RWPE1 (cell line): ENCODE results near the gene HTRA2.

Experiments used
- CTCF ChIA-PET: fragments of 350-600 bp; sonication (Branson Sonifier 250); formaldehyde crosslinking; extraction: SDS; loops from one replicate; lab custom pipeline; 2021; lab: Yijun Ruan, JAX
- POLR2A ChIA-PET: fragments of 400-600 bp; formaldehyde crosslinking; extraction: SDS; loops from one replicate; lab custom pipeline; 2020; ENCODE audit warnings: antibody characterized with exemption; ENCODE audit not compliant: low non-redundant PET; lab: Yijun Ruan, JAX
- DNase-seq: peaks from one replicate; pipeline ENCODE4 v3.0.0; 2012; ENCODE audit warnings: low spot score
- H3K27ac ChIP-seq: fragments of 450-650 bp; 2 replicates; pipeline ENCODE4 v1.5.1; 2017
- CTCF ChIP-seq: fragments of 450-650 bp; conservative IDR thresholded peaks from 2 replicates; pipeline ENCODE4 v1.5.1; 2017; ENCODE audit warnings: low read depth, mild to moderate bottlenecking

The HTRA2 gene

DNA sequence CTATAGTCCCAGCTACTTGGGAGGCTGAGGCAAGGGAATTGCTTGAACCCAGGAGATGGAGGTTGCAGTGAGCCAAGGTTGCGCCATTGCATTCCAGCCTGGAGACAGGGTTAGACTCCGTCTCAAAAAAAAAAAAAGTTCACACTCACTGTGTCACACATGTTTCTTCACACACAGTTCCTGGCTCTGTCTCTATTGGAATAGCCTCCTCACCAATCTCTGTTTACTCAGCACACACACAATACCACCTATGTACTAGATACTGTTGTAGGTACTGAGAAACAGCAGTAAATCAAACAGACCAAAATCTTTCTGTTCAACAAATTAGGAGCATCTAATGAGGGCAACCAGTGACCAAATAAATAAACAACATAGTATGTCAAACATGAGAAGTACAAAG, 43.6 kb upstream of the HTRA2 start:
- POLR2A ChIA-PET = no interaction called here
- TF ChIP-seq CTCF = no peak
- no peak overlapping the region for H3K27ac ChIP-seq
- DNase-seq = no peak
- CTCF ChIA-PET = no interaction called here

DNA sequence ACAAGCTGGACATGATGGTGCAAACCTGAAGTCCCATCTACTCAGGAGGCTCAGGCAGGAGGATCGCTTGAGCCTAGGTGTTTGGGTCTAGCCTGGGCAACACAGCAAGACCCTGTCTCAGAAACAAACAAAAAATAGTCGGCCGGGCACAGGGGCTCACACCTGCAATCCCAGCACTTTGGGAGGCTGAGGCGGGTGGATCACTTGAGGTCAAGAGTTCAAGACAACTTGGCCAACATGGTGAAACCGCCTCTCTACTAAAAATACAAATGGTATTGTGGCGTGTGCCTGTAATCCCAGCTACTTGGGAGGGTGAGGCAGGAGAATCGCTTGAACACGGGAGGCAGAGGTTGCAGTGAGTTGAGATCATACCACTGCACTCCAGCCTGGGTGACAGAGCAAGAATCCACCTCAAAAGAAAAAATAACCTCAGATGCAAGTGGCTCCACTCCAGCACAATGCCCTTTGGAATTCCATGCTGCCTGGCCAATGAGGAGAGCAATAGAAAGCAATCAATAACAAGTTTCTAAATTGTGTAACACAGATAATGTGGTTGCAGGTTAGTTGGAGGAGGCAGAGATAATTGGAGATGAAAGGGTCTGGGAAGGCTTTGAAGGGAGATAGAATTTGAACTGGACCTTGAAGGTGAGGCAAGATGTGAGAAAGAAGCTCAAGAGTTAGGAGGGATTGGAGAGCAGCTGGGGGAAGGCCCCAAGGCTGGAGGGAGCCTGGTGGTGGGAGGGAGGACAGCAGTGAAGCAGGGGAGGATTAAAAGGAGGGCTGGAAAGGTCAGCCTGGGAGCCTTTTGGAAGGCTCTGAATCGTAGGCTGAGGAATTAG, 40.9 kb upstream of the HTRA2 start:
- H3K27ac ChIP-seq = no peak overlapping the region
- CTCF ChIA-PET = interaction anchor here (1.0 kb wide), 1 partner anchor 43 kb away, joined by 3 read pairs; no protein-coding TSS in a partner anchor
- POLR2A ChIA-PET = no interaction called here

DNA sequence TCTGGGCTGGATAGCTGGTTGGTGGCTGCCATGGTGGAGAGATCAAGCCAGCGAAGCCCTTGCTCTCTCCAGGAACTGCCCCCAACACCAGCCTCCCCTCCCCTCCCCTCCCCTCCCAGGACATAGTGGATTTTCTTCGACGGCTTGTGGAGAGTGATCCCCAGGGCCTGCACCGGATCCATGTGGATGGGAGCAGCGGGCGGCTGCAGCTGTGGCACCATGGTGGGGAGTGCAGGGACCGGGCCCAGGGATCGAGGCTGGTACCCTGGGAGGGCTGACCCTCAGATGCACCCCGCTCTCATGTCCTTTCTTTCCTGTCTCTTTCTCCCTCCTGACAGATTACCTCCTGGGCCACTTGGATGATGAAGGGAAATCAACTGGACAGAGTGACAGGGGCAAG, 39.8 kb upstream of the HTRA2 start:
- no peak overlapping the region for H3K27ac ChIP-seq
- POLR2A ChIA-PET = no interaction called here
- no peak for DNase-seq

More for the DNA sequence above, 40.9 kb upstream of the HTRA2 start:
- TF ChIP-seq CTCF = no peak
- no peak for DNase-seq

GRCh38 chr2:74491648-74492544, 37.8 kb upstream of the HTRA2 start:
- H3K27ac ChIP-seq = no peak overlapping the region
- ChIA-PET POLR2A (no interaction called here), CTCF (interaction anchor here (0.6 to 1.9 kb wide), 3 partner anchors 40 to 242 kb away, joined by 3 to 7 read pairs (median 7); no protein-coding TSS in a partner anchor)
- no peak for TF ChIP-seq CTCF
- DNase-seq = no peak

More for the DNA sequence above, 39.8 kb upstream of the HTRA2 start:
- CTCF ChIA-PET = no interaction called here
- no peak for TF ChIP-seq CTCF

- ChIA-PET POLR2A (no interaction called here), CTCF (interaction anchor here (0.5 to 1.3 kb wide), 2 partner anchors 10 to 90 kb away, joined by 3 read pairs; partner anchors contain the start of genes CCDC142 and TTC31)
- H3K27ac ChIP-seq = no peak overlapping the region
- DNase-seq = no peak
- no peak for TF ChIP-seq CTCF
These were observed 36.2 kb upstream of the HTRA2 start for GRCh38 chr2:74493546-74493945.

DNA sequence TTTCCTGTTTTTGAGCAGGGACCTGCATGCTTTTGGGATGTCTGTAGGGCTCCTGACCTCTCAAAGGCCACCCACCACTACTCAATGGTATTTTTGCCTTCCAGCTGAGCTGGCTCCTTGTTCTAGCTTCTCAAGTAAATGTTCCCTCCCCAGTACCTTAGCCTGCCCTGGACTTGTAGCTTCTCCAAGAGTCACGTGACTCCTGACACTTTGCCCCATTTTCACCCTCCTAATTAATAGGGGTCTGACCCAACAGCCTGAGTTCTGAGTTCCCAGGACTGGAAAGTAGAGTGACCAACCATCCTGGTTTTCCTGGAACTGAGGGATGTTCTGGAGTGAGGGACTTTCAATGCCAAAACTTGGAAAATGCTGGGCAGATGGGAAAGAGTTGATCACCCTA, 34.3 kb upstream of the HTRA2 start:
- CTCF ChIA-PET = no interaction called here
- no peak for DNase-seq

More for the DNA sequence above, 34.3 kb upstream of the HTRA2 start:
- TF ChIP-seq CTCF = no peak
- H3K27ac ChIP-seq = no peak overlapping the region
- POLR2A ChIA-PET = no interaction called here
